Heart left ventricle (tissue), 13 donors: ENCODE results near the gene RBM47.

Experiments
- CTCF ChIP-seq, 12 donors: fragments of 200-600 bp; sonication (generic) in 4 of 12; IDR thresholded peaks; one replicate each; pipeline versions ENCODE4 v1.5.0 to v1.8.0; 2018 to 2022; ENCODE audit warnings: antibody characterized with exemption in 12 of 12, mild to moderate bottlenecking in 5 of 12
- POLR2A ChIP-seq, 2 donors: fragments of 450-650 bp; IDR thresholded peaks; one replicate each; pipeline ENCODE4 v1.6.1; 2017; ENCODE audit warnings: antibody characterized with exemption in 2 of 2, mild to moderate bottlenecking in 2 of 2, moderate library complexity in 2 of 2
- donor health status: ischemic (EF 13 %, LVEDD 7.1; RV severe dilation, severe dysfunction).
- donor health status: DM: no; HTN: yes; CAD: no.
- donor health status: DM: no; HTN: no; CAD: no.
- donor health status: ischemic (EF 25% LVEDD 6.9; RV normal size, moderate dysfunction).
- donor health status: ischemic (EF 25% LVEDD 5.7; RV mildly dilated, moderate dysfunction).
- donor health status: ischemic (EF 35%, LVEDD 5.7; RV mildly dilated, moderate dysfunction).
- donor health status: nonischemic (EF 11% LVEDD 7.7; RV severe dilation, severe dysfunction).
- donor health status: DM: yes; HTN: yes; CAD: no.
- donor health status: PGD.
- donor health status: ischemic (EF 29% LVEDD 5.4; RV normal size, mild dysfunction).
- donor health status: nonischemic (EF 23%, LVEDD 6.1; RV moderate dilation, normal function).

DNA sequence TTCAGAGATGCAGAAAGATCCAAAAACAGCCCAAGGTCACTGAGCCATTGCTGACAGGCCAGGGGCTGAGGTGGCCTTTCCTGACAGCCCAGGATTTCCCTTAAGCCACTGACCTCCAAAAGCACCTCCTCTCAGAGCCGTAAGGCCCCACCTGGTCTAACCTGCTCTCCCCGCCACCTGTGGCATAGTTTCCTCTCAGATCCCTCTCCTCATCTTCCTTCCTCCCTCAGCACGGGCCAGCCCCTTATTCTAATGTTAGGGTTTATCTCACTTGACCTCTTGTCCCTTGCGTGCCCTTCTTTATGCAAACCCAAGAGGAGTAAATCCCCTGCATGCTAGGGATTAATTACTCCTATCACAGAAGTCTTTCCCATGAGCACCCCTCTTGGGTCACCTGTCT lies 113.0 kb downstream of the RBM47 start:
- TF ChIP-seq POLR2A (IDR thresholded peaks at IDR 0.05) (no peak), CTCF (IDR thresholded peaks at IDR 0.05) (no peak)
